GM18951 (cell line): ENCODE measurements around the gene IQGAP2.
"Not testable (repeated sequence)": the region's sequence is repeated elsewhere in the genome, so short reads cannot be mapped to it uniquely, and the experiment has no call there.

Experiments
- POLR2A ChIP-seq: IDR thresholded peaks from 4 replicates; pipeline ENCODE4 v1.6.1; 2011; ENCODE audit warnings: mild to moderate bottlenecking; ENCODE audit not compliant: insufficient read length, insufficient read depth; ENCODE audit errors: extremely low read depth
- in situ Hi-C: fragments of 300-500 bp; cut with MboI; formaldehyde crosslinking; loops from one replicate; pipeline ENCODE4 v1.12.0; 2022; ENCODE audit warnings: low sequenced_read_pairs, mixed read lengths, inconsistent platforms; ENCODE audit not compliant: unreplicated experiment

Gene IQGAP2

GRCh38 chr5:76547242-76547890 lies 144.3 kb downstream of the IQGAP2 start:
- TF ChIP-seq POLR2A = peak; percentile 18
- in situ Hi-C loops = no loop called here

GRCh38 chr5:76547891-76548524 lies 144.9 kb downstream of the IQGAP2 start:
- no peak for TF ChIP-seq POLR2A
- in situ Hi-C loops = no loop called here

GRCh38 chr5:76548525-76549229 lies 145.6 kb downstream of the IQGAP2 start:
- no peak for TF ChIP-seq POLR2A
- in situ Hi-C loops = no loop called here

- in situ Hi-C loops = not testable (repeated sequence)
Observed at GRCh38 chr5:76550881-76551280, 147.8 kb downstream of the IQGAP2 start.

- TF ChIP-seq POLR2A = no peak
- in situ Hi-C loops = no loop called here
Observed at GRCh38 chr5:76552546-76552945, 149.5 kb downstream of the IQGAP2 start.

GRCh38 chr5:76553251-76553650 lies 150.2 kb downstream of the IQGAP2 start:
- TF ChIP-seq POLR2A = no peak
- in situ Hi-C loops = no loop called here

GRCh38 chr5:76555114-76555513 lies 152.0 kb downstream of the IQGAP2 start:
- TF ChIP-seq POLR2A = no peak
- in situ Hi-C loops = no loop called here

- in situ Hi-C loops = no loop called here
- no peak for TF ChIP-seq POLR2A
Observed at GRCh38 chr5:76555717-76556116, 152.6 kb downstream of the IQGAP2 start.

- in situ Hi-C loops = no loop called here
- TF ChIP-seq POLR2A = no peak
Observed at GRCh38 chr5:76556511-76557221, 153.6 kb downstream of the IQGAP2 start.

GRCh38 chr5:76560952-76561891 lies 158.1 kb downstream of the IQGAP2 start:
- in situ Hi-C loops = no loop called here

GRCh38 chr5:76561959-76562358 lies 158.9 kb downstream of the IQGAP2 start:
- in situ Hi-C loops = no loop called here
- no peak for TF ChIP-seq POLR2A

More at GRCh38 chr5:76560952-76561891, 158.1 kb downstream of the IQGAP2 start:
- no peak for TF ChIP-seq POLR2A

GRCh38 chr5:76565009-76565408 lies 161.9 kb downstream of the IQGAP2 start:
- no peak for TF ChIP-seq POLR2A
- in situ Hi-C loops = no loop called here
